NCI-H2196 (cell line): Measurements from ENCODE around the gene STYXL1.
A peak's percentile ranks its signal among the peaks of the same experiment; 100 is the strongest.
"Not testable (repeated sequence)": the region's sequence is repeated elsewhere in the genome, so short reads cannot be mapped to it uniquely, and the experiment has no call there.

ENCODE experiments used
- DNase-seq: peaks from one replicate; lab custom pipeline; 2025; ENCODE audit not compliant: unreplicated experiment; lab: John Stamatoyannopoulos, UW

The STYXL1 gene

GRCh38 chr7:76047811-76048667, at the start of gene STYXL1, which contains the start of gene MDH2:
TSS of gene STYXL1 (minus strand) at chr7:76048000. CDS start at chr7:76030523, 17,477 bp downstream.
TSS of gene MDH2 (plus strand) at chr7:76048106. CDS start at chr7:76048161, 55 bp downstream.
- peak; percentile 97 for DNase-seq

GRCh38 chr7:76095908-76096307, 48.1 kb upstream of the STYXL1 start:
- DNase-seq, result no peak

GRCh38 chr7:76094326-76094725, 46.5 kb upstream of the STYXL1 start:
- not testable (repeated sequence) for DNase-seq

GRCh38 chr7:76093531-76093930, 45.7 kb upstream of the STYXL1 start:
- DNase-seq, result not testable (repeated sequence)

GRCh38 chr7:76091506-76091905, 43.7 kb upstream of the STYXL1 start:
- no peak for DNase-seq

GRCh38 chr7:76089865-76090475, 42.2 kb upstream of the STYXL1 start:
- peak; percentile 57 for DNase-seq

GRCh38 chr7:76087362-76087791, 39.6 kb upstream of the STYXL1 start:
- DNase-seq, result not testable (repeated sequence)

- no peak for DNase-seq
Measured at GRCh38 chr7:76086070-76086469, 38.3 kb upstream of the STYXL1 start.

GRCh38 chr7:76084115-76084514, 36.3 kb upstream of the STYXL1 start:
- DNase-seq, result not testable (repeated sequence)

- no peak for DNase-seq
Measured at GRCh38 chr7:76080204-76080603, 32.4 kb upstream of the STYXL1 start.

- DNase-seq, result no peak
Measured at GRCh38 chr7:76077435-76077834, 29.6 kb upstream of the STYXL1 start.

GRCh38 chr7:76076995-76077394, 29.2 kb upstream of the STYXL1 start:
- no peak for DNase-seq

GRCh38 chr7:76074972-76075370, 27.2 kb upstream of the STYXL1 start:
- no peak for DNase-seq

GRCh38 chr7:76074306-76074971, 26.6 kb upstream of the STYXL1 start:
- no peak for DNase-seq

- DNase-seq, result no peak
Measured at GRCh38 chr7:76073335-76073990, 25.7 kb upstream of the STYXL1 start.

- no peak for DNase-seq
Measured at GRCh38 chr7:76072243-76073148, 24.7 kb upstream of the STYXL1 start.

- no peak for DNase-seq
Measured at GRCh38 chr7:76071316-76072242, 23.8 kb upstream of the STYXL1 start.

GRCh38 chr7:76069238-76069638, 21.4 kb upstream of the STYXL1 start:
- DNase-seq, result peak; percentile 82
